G401 (cell line): ENCODE data around the gene SCYL1. TPM values are rescaled to one million over a fixed set of nuclear protein-coding genes. Genes with fewer than 3 reads are reported as not detected.
A peak's percentile ranks its signal among the peaks of the same experiment; 100 is the strongest.

ENCODE experiments used
- DNase-seq: peaks from one replicate; pipeline ENCODE4 v3.0.0-alpha.2; 2015; ENCODE audit warnings: low spot score
- in situ Hi-C: cut with HindIII; loops from 2 replicates; pipeline ENCODE4 v1.10.0; 2016; ENCODE audit warnings: low sequenced_read_pairs, mixed read lengths
- total RNA-seq: library from RNA; depleted of rRNA; stranded (reverse); fragments of >200 nt; shearing (Covaris generic); gene quantifications from 2 replicates; pipeline ENCODE4 v1.2.3, GENCODE V29; 2014

The SCYL1 gene
- total RNA-seq, 1 experiment from 2014 or later = 80.4 TPM

DNA sequence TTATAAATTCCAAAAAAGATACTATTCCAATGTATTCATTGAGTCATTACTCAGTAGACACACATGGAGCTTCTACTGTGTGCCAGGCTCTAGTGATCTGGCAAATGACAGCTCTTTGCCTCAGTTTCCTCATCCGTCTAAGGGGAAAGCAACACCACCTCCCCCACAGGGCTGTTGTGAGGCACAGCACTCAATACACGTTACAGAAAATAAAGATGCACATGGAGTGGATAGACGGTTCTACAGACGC lies 32.6 kb upstream of the SCYL1 start:
- in situ Hi-C loops = no loop called here
- no peak for DNase-seq

GRCh38 chr11:65492637-65493366 lies 32.1 kb upstream of the SCYL1 start:
- in situ Hi-C loops = no loop called here
- DNase-seq = peak; percentile 81

- in situ Hi-C loops = no loop called here
- peak; percentile 80 for DNase-seq
These were observed 31.3 kb upstream of the SCYL1 start for GRCh38 chr11:65493367-65494176.

- in situ Hi-C loops = no loop called here
- DNase-seq = peak; percentile 64
These were observed 28.4 kb upstream of the SCYL1 start for GRCh38 chr11:65496304-65497140.

- DNase-seq = peak; percentile 97
- in situ Hi-C loops = no loop called here
These were observed 27.5 kb upstream of the SCYL1 start for GRCh38 chr11:65497141-65498041.

GRCh38 chr11:65498042-65498726 lies 26.7 kb upstream of the SCYL1 start:
- in situ Hi-C loops = no loop called here
- peak; percentile 70 for DNase-seq

GRCh38 chr11:65498727-65498976 lies 26.2 kb upstream of the SCYL1 start:
- in situ Hi-C loops = no loop called here
- DNase-seq = no peak

DNA sequence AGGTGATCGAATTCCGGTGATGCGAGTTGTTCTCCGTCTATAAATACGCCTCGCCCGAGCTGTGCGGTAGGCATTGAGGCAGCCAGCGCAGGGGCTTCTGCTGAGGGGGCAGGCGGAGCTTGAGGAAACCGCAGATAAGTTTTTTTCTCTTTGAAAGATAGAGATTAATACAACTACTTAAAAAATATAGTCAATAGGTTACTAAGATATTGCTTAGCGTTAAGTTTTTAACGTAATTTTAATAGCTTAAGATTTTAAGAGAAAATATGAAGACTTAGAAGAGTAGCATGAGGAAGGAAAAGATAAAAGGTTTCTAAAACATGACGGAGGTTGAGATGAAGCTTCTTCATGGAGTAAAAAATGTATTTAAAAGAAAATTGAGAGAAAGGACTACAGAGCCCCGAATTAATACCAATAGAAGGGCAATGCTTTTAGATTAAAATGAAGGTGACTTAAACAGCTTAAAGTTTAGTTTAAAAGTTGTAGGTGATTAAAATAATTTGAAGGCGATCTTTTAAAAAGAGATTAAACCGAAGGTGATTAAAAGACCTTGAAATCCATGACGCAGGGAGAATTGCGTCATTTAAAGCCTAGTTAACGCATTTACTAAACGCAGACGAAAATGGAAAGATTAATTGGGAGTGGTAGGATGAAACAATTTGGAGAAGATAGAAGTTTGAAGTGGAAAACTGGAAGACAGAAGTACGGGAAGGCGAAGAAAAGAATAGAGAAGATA lies 25.7 kb upstream of the SCYL1 start, which contains the start of gene MALAT1:
Gene MALAT1, plus strand, starts transcription at position 69 of the 736 bp plus-strand sequence.
- DNase-seq = peak; percentile 95
- in situ Hi-C loops = no loop called here

GRCh38 chr11:65499713-65500386 lies 25.0 kb upstream of the SCYL1 start:
- in situ Hi-C loops = loop anchor here (25.0 kb wide), 1 partner anchor 138 kb away; the partner anchor contains the start of gene TIGD3

GRCh38 chr11:65500387-65501185 lies 24.3 kb upstream of the SCYL1 start:
- DNase-seq = peak; percentile 54
- in situ Hi-C loops = loop anchor here (25.0 kb wide), 1 partner anchor 138 kb away; the partner anchor contains the start of gene TIGD3

More at GRCh38 chr11:65499713-65500386, 25.0 kb upstream of the SCYL1 start:
- DNase-seq = peak; percentile 27

- no peak for DNase-seq
These were observed 23.8 kb upstream of the SCYL1 start for GRCh38 chr11:65501186-65501471.

DNA sequence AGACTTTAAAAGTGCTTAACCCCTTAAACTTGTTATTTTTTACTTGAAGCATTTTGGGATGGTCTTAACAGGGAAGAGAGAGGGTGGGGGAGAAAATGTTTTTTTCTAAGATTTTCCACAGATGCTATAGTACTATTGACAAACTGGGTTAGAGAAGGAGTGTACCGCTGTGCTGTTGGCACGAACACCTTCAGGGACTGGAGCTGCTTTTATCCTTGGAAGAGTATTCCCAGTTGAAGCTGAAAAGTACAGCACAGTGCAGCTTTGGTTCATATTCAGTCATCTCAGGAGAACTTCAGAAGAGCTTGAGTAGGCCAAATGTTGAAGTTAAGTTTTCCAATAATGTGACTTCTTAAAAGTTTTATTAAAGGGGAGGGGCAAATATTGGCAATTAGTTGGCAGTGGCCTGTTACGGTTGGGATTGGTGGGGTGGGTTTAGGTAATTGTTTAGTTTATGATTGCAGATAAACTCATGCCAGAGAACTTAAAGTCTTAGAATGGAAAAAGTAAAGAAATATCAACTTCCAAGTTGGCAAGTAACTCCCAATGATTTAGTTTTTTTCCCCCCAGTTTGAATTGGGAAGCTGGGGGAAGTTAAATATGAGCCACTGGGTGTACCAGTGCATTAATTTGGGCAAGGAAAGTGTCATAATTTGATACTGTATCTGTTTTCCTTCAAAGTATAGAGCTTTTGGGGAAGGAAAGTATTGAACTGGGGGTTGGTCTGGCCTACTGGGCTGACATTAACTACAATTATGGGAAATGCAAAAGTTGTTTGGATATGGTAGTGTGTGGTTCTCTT lies 23.2 kb upstream of the SCYL1 start:
- in situ Hi-C loops = loop anchor here (25.0 kb wide), 1 partner anchor 139 kb away; the partner anchor contains the start of gene TIGD3
- DNase-seq = peak; percentile 37

More at GRCh38 chr11:65501186-65501471, 23.8 kb upstream of the SCYL1 start:
- in situ Hi-C loops = loop anchor here (25.0 kb wide), 1 partner anchor 139 kb away; the partner anchor contains the start of gene TIGD3

DNA sequence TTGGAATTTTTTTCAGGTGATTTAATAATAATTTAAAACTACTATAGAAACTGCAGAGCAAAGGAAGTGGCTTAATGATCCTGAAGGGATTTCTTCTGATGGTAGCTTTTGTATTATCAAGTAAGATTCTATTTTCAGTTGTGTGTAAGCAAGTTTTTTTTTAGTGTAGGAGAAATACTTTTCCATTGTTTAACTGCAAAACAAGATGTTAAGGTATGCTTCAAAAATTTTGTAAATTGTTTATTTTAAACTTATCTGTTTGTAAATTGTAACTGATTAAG lies 22.7 kb upstream of the SCYL1 start:
- in situ Hi-C loops = loop anchor here (25.0 kb wide), 1 partner anchor 140 kb away; the partner anchor contains the start of gene TIGD3
- no peak for DNase-seq

GRCh38 chr11:65502555-65503367 lies 22.1 kb upstream of the SCYL1 start:
- in situ Hi-C loops = loop anchor here (25.0 kb wide), 1 partner anchor 140 kb away; the partner anchor contains the start of gene TIGD3
- no peak for DNase-seq
